Measurements from ENCODE around the gene FARSA.

GRCh38 chr19:12873891-12874745 is 59.4 kb downstream of the FARSA start:
- TF ChIP-seq JUN (IDR thresholded peaks at IDR 0.05; ENCODE audit: borderline replicate concordance, insufficient read depth, insufficient read length, low read depth) = no peak
- TF ChIP-seq FOS (IDR thresholded peaks at IDR 0.05; ENCODE audit: borderline replicate concordance, insufficient read depth, low read length) = no peak
- TF ChIP-seq POLR2AphosphoS5 (IDR thresholded peaks at IDR 0.05; ENCODE audit: insufficient read depth, low read depth, low read length) = no peak
- TF ChIP-seq CTCF (IDR thresholded peaks at IDR 0.05; ENCODE audit: extremely low read depth in 1 of 2, insufficient read depth in 1 of 2, low read depth in 1 of 2, low read length in 2 of 2) = no peak
- no peak for TF ChIP-seq EZH2 (IDR thresholded peaks at IDR 0.05; ENCODE audit: borderline replicate concordance, low read depth, low read length, severe bottlenecking)
- TF ChIP-seq MAX (IDR thresholded peaks at IDR 0.05; ENCODE audit: insufficient read depth, insufficient read length) = no peak
- no peak for TF ChIP-seq POLR2A (IDR thresholded peaks at IDR 0.05; ENCODE audit: low read depth, low read length)

All from endothelial cell of umbilical vein (primary cell).